ENCODE data around the gene LTBP1. TPM values are rescaled to one million over a fixed set of nuclear protein-coding genes. Genes with fewer than 3 reads are reported as not detected.

The LTBP1 gene
- total and polyA plus RNA-seq, 10 of the 15 experiments (the other 5 are each of a cell fraction or from before 2014, with no cell fraction given): 0.01 to 0.28 (median 0.12) TPM; not detected in 2

DNA sequence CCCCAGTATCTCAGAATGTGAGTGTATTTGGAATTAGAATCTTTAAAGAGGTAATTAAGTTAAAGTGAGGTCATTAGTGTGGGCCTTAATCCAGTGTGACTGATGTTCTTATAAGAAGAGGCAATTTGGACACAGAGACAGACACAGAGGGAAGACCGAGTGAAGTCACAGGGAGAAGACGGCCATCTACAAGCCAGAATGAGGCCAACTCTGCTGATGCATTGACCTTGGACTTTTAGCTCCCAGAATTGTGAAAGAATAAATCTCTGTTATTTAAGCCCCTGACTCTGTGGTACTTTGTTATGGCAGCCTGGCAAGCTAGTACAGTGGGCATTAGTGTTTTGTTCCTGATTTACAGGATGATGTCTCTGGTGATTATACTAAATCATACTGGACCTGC is 64.6 kb downstream of the LTBP1 start:
- Histone ChIP-seq H3K36me3 (ENCODE audit: control insufficient read depth in 2 of 2, insufficient read depth in 2 of 2, low read length in 1 of 2) (no peaks in the 10 kb centered on the region), H3K4me2 (ENCODE audit: control insufficient read depth, insufficient read depth) (no peak overlapping the region), H3K79me2 (ENCODE audit: control insufficient read depth, insufficient read depth, low read length) (no peaks in the 10 kb centered on the region), H3K9me3 (replicated peaks; ENCODE audit: control insufficient read depth, insufficient read depth, low read length) (no peaks in the 10 kb centered on the region), H3K4me1 (ENCODE audit: control insufficient read depth, insufficient read depth, low read length) (no peaks in the 10 kb centered on the region), H3K9ac (ENCODE audit: control insufficient read depth, insufficient read depth, low read length) (no peak overlapping the region), H2AFZ (ENCODE audit: control insufficient read depth, low read depth, low read length) (no peak overlapping the region), H3K27ac (ENCODE audit: control insufficient read depth, insufficient read depth) (no peak overlapping the region), H4K20me1 (ENCODE audit: control insufficient read depth, insufficient read depth) (no peaks in the 10 kb centered on the region), H3K4me3 (no peak overlapping the region), H3K27me3 (replicated peaks in 1 of 2; ENCODE audit: control insufficient read depth in 2 of 2, insufficient read depth in 2 of 2, low read length in 1 of 2) (no peaks in the 10 kb centered on the region)
- FAIRE-seq (no peak), ATAC-seq (no peak), DNase-seq (ENCODE audit: low read depth, low spot score) (no peak)
- in situ Hi-C loops (cut with MboI) (no loop called here), intact Hi-C loops (cut with micrococcal nuclease; ENCODE audit: unreplicated experiment) (no loop called here)
- no TSS peak for BruUV-seq (replicated peaks)
- ChIA-PET RAD21 (ENCODE audit: unreplicated experiment) (no interaction called here), POLR2A (no interaction called here), SMC1A (ENCODE audit: uncharacterized antibody, unreplicated experiment) (no interaction called here), CTCF (no interaction called here)
- 64% methylated on average over 2 of the region's 2 CpGs for WGBS (ENCODE audit: insufficient coverage, insufficient replicate concordance, low lambda C conversion rate, missing lambda C conversion rate)
- TF ChIP-seq BMI1 (IDR thresholded peaks at IDR 0.05; ENCODE audit: borderline replicate concordance): no peak
- TF ChIP-seq NR2F1 (conservative IDR thresholded peaks at IDR 0.05): no peak
- TF ChIP-seq BRCA1 (IDR thresholded peaks at IDR 0.05; ENCODE audit: low read depth, low read length): no peak
- no peak for TF ChIP-seq ZZZ3 (IDR thresholded peaks at IDR 0.05; ENCODE audit: control insufficient read depth, insufficient read length, low read depth)
- TF ChIP-seq, protein P1, sequence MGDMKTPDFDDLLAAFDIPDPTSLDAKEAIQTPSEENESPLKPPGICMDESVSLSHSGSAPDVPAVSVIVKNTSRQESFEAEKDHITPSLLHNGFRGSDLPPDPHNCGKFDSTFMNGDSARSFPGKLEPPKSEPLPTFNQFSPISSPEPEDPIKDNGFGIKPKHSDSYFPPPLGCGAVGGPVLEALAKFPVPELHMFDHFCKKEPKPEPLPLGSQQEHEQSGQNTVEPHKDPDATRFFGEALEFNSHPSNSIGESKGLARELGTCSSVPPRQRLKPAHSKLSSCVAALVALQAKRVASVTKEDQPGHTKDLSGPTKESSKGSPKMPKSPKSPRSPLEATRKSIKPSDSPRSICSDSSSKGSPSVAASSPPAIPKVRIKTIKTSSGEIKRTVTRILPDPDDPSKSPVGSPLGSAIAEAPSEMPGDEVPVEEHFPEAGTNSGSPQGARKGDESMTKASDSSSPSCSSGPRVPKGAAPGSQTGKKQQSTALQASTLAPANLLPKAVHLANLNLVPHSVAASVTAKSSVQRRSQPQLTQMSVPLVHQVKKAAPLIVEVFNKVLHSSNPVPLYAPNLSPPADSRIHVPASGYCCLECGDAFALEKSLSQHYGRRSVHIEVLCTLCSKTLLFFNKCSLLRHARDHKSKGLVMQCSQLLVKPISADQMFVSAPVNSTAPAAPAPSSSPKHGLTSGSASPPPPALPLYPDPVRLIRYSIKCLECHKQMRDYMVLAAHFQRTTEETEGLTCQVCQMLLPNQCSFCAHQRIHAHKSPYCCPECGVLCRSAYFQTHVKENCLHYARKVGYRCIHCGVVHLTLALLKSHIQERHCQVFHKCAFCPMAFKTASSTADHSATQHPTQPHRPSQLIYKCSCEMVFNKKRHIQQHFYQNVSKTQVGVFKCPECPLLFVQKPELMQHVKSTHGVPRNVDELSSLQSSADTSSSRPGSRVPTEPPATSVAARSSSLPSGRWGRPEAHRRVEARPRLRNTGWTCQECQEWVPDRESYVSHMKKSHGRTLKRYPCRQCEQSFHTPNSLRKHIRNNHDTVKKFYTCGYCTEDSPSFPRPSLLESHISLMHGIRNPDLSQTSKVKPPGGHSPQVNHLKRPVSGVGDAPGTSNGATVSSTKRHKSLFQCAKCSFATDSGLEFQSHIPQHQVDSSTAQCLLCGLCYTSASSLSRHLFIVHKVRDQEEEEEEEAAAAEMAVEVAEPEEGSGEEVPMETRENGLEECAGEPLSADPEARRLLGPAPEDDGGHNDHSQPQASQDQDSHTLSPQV (IDR thresholded peaks at IDR 0.05): no peak
- no peak for TF ChIP-seq YY1 (IDR thresholded peaks at IDR 0.05; ENCODE audit: low read depth, low read length)
- TF ChIP-seq TCF7 (IDR thresholded peaks at IDR 0.05; ENCODE audit: borderline replicate concordance): no peak
- TF ChIP-seq CBX5 (IDR thresholded peaks at IDR 0.05; ENCODE audit: low read depth): no peak
- no peak for TF ChIP-seq KDM1A (IDR thresholded peaks at IDR 0.05; ENCODE audit: borderline replicate concordance)
- TF ChIP-seq ZBED1 (IDR thresholded peaks at IDR 0.05; ENCODE audit: borderline replicate concordance): no peak

All from GM12878 (cell line).